ENCODE measurements around the gene SLC5A1.
"Not testable (repeated sequence)": the region's sequence is repeated elsewhere in the genome, so short reads cannot be mapped to it uniquely, and the experiment has no call there.

GRCh38 chr22:32138576-32138975, 95.5 kb downstream of the SLC5A1 start:
- not testable (repeated sequence) for TF ChIP-seq CTCF, POLR2A (IDR thresholded peaks at IDR 0.05)
